ENCODE results near the gene SCGB1D2.

SCGB1D2 gene

GRCh38 chr11:62256281-62256680 is 14.2 kb downstream of the SCGB1D2 start:
- TF ChIP-seq, protein P1, sequence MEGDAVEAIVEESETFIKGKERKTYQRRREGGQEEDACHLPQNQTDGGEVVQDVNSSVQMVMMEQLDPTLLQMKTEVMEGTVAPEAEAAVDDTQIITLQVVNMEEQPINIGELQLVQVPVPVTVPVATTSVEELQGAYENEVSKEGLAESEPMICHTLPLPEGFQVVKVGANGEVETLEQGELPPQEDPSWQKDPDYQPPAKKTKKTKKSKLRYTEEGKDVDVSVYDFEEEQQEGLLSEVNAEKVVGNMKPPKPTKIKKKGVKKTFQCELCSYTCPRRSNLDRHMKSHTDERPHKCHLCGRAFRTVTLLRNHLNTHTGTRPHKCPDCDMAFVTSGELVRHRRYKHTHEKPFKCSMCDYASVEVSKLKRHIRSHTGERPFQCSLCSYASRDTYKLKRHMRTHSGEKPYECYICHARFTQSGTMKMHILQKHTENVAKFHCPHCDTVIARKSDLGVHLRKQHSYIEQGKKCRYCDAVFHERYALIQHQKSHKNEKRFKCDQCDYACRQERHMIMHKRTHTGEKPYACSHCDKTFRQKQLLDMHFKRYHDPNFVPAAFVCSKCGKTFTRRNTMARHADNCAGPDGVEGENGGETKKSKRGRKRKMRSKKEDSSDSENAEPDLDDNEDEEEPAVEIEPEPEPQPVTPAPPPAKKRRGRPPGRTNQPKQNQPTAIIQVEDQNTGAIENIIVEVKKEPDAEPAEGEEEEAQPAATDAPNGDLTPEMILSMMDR (conservative IDR thresholded peaks at IDR 0.05; ENCODE audit: low read depth, low read length), result no peak
- no peak overlapping the region for H3K4me3 ChIP-seq (ENCODE audit: low read depth, low read length)
- peak; percentile 13 for DNase-seq (ENCODE audit: low read depth)

DNA sequence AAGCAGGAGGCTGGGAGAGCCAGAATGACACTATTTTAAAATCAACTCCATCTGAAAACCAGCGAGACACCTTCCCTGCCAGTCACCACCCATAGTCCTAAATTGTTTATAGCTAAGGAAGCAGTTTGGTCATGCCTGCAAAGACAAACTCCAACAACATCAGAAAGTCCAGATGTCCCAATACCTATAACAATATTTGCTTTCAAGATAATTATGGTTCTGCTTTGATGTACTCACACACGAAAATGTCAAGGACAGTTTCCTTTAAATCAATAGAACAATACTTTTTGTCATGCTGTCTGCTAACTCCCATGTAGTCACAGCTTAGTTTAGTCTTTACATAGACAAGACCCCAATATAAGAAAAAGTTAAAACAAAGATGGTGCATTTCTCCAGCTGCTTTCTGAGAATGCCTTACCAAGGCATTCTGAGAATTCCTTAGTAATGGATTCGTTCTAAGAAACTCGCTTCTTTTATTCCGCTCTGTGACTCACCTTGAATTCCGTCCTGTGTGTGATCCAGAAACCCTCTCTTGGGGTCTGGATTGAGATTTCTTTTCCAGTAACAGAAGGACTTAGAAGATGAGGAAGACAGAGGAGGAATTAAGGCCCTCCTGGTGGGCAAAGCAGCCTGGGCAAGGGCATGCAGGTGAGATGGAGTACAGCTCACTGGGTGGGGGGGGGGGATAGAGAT is 18.4 kb downstream of the SCGB1D2 start:
- DNase-seq (ENCODE audit: low read depth), result no peak
- H3K4me3 ChIP-seq (ENCODE audit: low read depth, low read length), result no peak overlapping the region
- TF ChIP-seq, protein P1 (conservative IDR thresholded peaks at IDR 0.05; ENCODE audit: low read depth, low read length), result no peak

GRCh38 chr11:62264004-62264403 is 22.0 kb downstream of the SCGB1D2 start:
- TF ChIP-seq, protein P1 (conservative IDR thresholded peaks at IDR 0.05; ENCODE audit: low read depth, low read length), result no peak
- DNase-seq (ENCODE audit: low read depth), result peak; percentile 27
- H3K4me3 ChIP-seq (ENCODE audit: low read depth, low read length), result no peak overlapping the region

DNA sequence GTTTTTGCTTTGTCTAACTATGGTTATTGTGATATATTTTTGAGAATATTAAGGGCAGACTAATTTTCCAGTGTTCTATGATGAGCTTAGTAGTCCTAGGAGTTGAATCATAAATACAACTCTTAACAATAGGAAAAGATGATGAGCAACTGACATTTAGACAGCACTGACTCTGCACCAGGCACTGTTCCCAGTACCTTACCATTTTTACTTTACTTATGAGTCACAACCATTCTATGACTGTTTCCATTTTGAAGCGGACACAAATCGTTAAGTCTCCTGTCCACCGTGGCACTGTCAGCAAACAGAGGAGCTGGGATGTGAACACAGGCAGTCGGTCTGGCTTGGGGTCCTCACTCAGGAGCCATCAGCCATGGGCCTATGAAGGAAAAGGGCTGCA is 24.5 kb downstream of the SCGB1D2 start:
- DNase-seq (ENCODE audit: low read depth), result peak; percentile 3
- H3K4me3 ChIP-seq (ENCODE audit: low read depth, low read length), result no peak overlapping the region
- TF ChIP-seq, protein P1 (conservative IDR thresholded peaks at IDR 0.05; ENCODE audit: low read depth, low read length), result no peak

- H3K4me3 ChIP-seq (ENCODE audit: low read depth, low read length), result no peak overlapping the region
- TF ChIP-seq, protein P1 (conservative IDR thresholded peaks at IDR 0.05; ENCODE audit: low read depth, low read length), result no peak
- DNase-seq (ENCODE audit: low read depth), result no peak
Measured at GRCh38 chr11:62267050-62267449, 25.0 kb downstream of the SCGB1D2 start.

- H3K4me3 ChIP-seq (ENCODE audit: low read depth, low read length), result no peak overlapping the region
- TF ChIP-seq, protein P1 (conservative IDR thresholded peaks at IDR 0.05; ENCODE audit: low read depth, low read length), result no peak
- DNase-seq (ENCODE audit: low read depth), result no peak
Measured at GRCh38 chr11:62267576-62267975, 25.5 kb downstream of the SCGB1D2 start.

DNA sequence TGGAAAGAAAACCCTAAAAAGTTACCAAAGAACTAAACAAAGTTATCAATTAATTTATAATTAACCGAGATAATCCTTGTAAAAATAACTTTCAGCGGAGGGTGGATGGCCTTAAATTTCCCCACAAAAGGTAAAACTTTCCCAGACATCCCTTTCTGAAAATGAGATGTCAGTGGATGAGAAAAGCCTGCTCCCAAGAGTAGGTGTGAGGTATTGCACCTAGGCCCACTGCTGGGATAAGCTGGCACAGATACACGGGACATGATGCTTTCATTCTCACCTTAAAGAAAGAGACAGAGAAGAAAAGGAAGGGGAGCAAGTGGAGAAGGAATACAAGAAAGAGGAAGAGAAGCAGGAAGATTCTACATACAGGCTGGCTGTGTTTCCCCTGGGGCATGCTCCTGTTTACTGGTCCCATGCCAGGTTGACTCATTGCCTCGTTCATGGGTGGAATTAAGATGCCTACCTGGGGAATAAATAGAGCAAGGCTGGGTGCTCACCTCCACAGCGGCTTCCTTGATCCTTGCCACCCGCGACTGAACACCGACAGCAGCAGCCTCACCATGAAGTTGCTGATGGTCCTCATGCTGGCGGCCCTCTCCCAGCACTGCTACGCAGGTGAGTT is 27.7 kb downstream of the SCGB1D2 start, which contains the start of gene SCGB2A2:
Gene SCGB2A2, plus strand, starts transcription at position 505 of the 625 bp plus-strand sequence. Its CDS starts 59 bp downstream, at position 564.
- DNase-seq (ENCODE audit: low read depth), result peak; percentile 4

More for the DNA sequence above, 27.7 kb downstream of the SCGB1D2 start, which contains the start of gene SCGB2A2:
- TF ChIP-seq, protein P1 (conservative IDR thresholded peaks at IDR 0.05; ENCODE audit: low read depth, low read length), result peak; percentile 38
- H3K4me3 ChIP-seq (ENCODE audit: low read depth, low read length), result no peak within 1 kb of the TSS

Measured in choroid plexus epithelial cell (primary cell).